Esophagus squamous epithelium (tissue), 5 donors: ENCODE measurements around the gene PLXNB3. TPM values are rescaled to one million over a fixed set of nuclear protein-coding genes. Genes with fewer than 3 reads are reported as not detected.
A peak's percentile ranks its signal among the peaks of the same experiment; 100 is the strongest.

Experiments
- DNase-seq: peaks from one replicate; lab custom pipeline; 2025; lab: John Stamatoyannopoulos, UW
- H3K27ac ChIP-seq, 4 donors: fragments of 200-600 bp; sonication (generic); one replicate each; pipeline ENCODE4 v1.5.1; 2016 to 2019; ENCODE audit warnings: mild to moderate bottlenecking in 1 of 4
- H3K27me3 ChIP-seq, 4 donors: fragments of 200-600 bp; sonication (generic); 1 replicate in 3 of 4; 2 replicates in 1 of 4; pipeline versions ENCODE4 v1.5.1 to v1.6.0; 2017 to 2021; ENCODE audit warnings: antibody characterized with exemption in 1 of 4
- H3K36me3 ChIP-seq, 3 donors: fragments of 200-600 bp; sonication (generic); one replicate each; pipeline ENCODE4 v1.5.1; 2016 to 2019
- H3K4me1 ChIP-seq, 3 donors: fragments of 200-600 bp; sonication (generic); one replicate each; pipeline ENCODE4 v1.5.1; 2017 to 2019
- H3K4me3 ChIP-seq, 4 donors: fragments of 200-600 bp; sonication (generic); 1 replicate in 3 of 4; 2 replicates in 1 of 4; pipeline ENCODE4 v1.5.1; 2016 to 2019; ENCODE audit warnings: mild to moderate bottlenecking in 2 of 4, moderate library complexity in 1 of 4
- H3K9me3 ChIP-seq, 3 donors: fragments of 200-600 bp; sonication (generic); one replicate each; pipeline ENCODE4 v1.5.1; 2016 to 2019
- POLR2A ChIP-seq, 4 donors: fragments of 450-650 bp; IDR thresholded peaks; one replicate each; pipeline ENCODE4 v1.6.1; 2017; ENCODE audit warnings: antibody characterized with exemption in 4 of 4, mild to moderate bottlenecking in 4 of 4, moderate library complexity in 3 of 4
- WGBS, 2 donors: methylation state at CpG; one replicate each; pipeline ENCODE4 v1.1.5; 2018; 5-methylcytosine and 5-hydroxymethylcytosine counted together
- intact Hi-C: fragments of 100-400 bp; cut with DNase I; formaldehyde crosslinking; loops from one replicate; pipeline ENCODE4 v1.15.0; 2022
- total RNA-seq, 4 donors: library from RNA; depleted of rRNA; stranded (reverse); fragments of >200 nt; gene quantifications; one replicate each; pipeline ENCODE4 v1.1.0, GENCODE V29; 2016
- TF ChIP-seq, protein P1 (sequence below), 6 experiments: fragments of 450-650 bp in 4 of 6; fragments of 200-600 bp in 2 of 6; sonication (generic) in 2 of 6; IDR thresholded peaks; one replicate each; pipeline ENCODE4 v1.5.1; 2016 to 2019; ENCODE audit warnings: antibody characterized with exemption in 6 of 6, mild to moderate bottlenecking in 4 of 6, moderate library complexity in 4 of 6
- donor health status: DM: yes; HTN: yes; CAD: no.

PLXNB3 gene
- total RNA-seq, 4 donors from 2014 or later, result 3.2 to 13.4 (median 6.9) TPM

DNA sequence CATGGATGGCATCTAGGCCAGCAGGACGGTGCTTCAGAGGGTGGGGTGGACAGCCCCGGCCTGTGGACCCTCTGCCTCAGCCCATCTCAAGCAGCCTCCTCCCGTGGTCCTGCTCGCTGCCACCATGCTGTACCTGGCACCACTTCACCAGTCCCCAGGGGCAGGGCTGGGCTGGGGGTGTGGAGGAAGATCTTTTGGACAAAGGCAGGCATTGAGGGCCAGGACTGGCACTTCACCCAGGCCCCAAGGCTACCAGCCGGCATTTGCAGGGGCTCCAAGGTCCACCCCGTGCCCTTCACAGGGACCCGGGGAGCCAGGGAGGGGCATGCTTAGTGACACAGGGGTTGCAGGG is 713 bp downstream of the PLXNB3 start:
- intact Hi-C loops, result loop anchor here (5.0 kb wide), 1 partner anchor 183 kb away; no protein-coding TSS in a partner anchor
- TF ChIP-seq POLR2A (IDR thresholded peaks at IDR 0.05), result no peak
- TF ChIP-seq, protein P1, sequence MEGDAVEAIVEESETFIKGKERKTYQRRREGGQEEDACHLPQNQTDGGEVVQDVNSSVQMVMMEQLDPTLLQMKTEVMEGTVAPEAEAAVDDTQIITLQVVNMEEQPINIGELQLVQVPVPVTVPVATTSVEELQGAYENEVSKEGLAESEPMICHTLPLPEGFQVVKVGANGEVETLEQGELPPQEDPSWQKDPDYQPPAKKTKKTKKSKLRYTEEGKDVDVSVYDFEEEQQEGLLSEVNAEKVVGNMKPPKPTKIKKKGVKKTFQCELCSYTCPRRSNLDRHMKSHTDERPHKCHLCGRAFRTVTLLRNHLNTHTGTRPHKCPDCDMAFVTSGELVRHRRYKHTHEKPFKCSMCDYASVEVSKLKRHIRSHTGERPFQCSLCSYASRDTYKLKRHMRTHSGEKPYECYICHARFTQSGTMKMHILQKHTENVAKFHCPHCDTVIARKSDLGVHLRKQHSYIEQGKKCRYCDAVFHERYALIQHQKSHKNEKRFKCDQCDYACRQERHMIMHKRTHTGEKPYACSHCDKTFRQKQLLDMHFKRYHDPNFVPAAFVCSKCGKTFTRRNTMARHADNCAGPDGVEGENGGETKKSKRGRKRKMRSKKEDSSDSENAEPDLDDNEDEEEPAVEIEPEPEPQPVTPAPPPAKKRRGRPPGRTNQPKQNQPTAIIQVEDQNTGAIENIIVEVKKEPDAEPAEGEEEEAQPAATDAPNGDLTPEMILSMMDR (IDR thresholded peaks at IDR 0.05), result no peak
- Histone ChIP-seq H3K4me1 (peaks cover 0 to 34% (median 20%) of the 10 kb centered on the region in 3 donors), H3K9me3 (no peaks in the 10 kb centered on the region), H3K36me3 (no peaks in the 10 kb centered on the region), H3K27ac (peak overlapping the region; percentile 39 to 60 (median 48)), H3K27me3 (no peaks in the 10 kb centered on the region), H3K4me3 (peak overlapping the region in 3 of 4 donors; percentile 26 to 60 (median 37))
- no peak for DNase-seq
- no CpG with 5 or more reads among the region's 7 CpGs for WGBS, 2 donors

DNA sequence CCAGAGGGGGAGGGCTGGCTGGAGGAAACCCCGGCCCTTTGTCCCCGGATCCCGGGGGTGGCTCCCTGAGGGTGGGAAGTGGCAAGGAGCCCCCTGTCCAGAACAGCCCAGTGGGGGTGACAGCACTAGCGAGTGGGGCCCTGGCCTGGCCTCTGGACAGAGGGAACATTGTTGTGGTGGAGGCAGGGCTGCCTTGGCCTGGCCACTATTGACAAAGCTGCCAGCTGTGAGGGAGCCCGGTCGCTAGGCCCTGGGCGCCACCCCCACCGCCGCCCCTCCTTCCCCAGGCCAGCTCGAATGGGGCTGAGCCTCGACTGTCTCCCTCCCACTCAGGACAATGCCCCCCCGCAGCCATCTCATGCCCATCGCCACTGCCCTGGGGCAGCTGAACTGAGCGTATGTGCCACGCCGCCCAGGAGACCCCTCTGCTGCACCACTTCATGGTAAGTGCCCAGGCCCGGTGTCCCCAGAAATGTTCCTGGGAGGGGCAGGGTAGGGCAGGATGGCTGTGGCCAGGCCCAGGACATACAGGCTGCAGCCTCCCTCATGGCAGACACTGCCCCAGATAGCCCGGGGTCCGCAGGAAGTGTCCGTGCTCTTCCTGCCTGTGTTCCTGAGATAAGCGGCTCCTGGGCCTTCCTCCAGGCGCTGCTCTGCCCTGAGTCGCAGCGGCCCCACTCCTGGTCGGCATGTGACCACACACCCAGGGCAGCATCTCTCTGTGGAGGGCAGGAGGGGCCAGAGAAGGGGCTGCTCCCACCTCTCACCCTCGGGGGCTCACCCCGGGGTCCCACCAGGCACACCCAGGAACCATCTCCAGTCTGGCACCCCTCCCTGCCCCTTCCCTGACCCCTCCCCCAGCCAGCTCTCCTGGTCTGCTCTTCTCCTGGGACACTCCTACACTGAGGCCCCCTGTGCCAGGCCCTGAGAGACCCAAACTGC is 1.4 kb downstream of the PLXNB3 start:
- intact Hi-C loops, result loop anchor here (5.0 kb wide), 1 partner anchor 182 kb away; no protein-coding TSS in a partner anchor
- DNase-seq, result no peak
- Histone ChIP-seq H3K9me3 (no peaks in the 10 kb centered on the region), H3K4me1 (peaks cover 0 to 34% (median 20%) of the 10 kb centered on the region in 3 donors), H3K27ac (peak overlapping the region; percentile 30 to 60 (median 47)), H3K27me3 (no peaks in the 10 kb centered on the region), H3K4me3 (peak overlapping the region in 3 of 4 donors; percentile 5 to 60 (median 37)), H3K36me3 (no peaks in the 10 kb centered on the region)
- WGBS, 2 donors, result 40 to 55% methylated on average over 1 to 2 of the region's 27 CpGs
- no peak for TF ChIP-seq POLR2A (IDR thresholded peaks at IDR 0.05)
- TF ChIP-seq, protein P1 (IDR thresholded peaks at IDR 0.05), result no peak

DNA sequence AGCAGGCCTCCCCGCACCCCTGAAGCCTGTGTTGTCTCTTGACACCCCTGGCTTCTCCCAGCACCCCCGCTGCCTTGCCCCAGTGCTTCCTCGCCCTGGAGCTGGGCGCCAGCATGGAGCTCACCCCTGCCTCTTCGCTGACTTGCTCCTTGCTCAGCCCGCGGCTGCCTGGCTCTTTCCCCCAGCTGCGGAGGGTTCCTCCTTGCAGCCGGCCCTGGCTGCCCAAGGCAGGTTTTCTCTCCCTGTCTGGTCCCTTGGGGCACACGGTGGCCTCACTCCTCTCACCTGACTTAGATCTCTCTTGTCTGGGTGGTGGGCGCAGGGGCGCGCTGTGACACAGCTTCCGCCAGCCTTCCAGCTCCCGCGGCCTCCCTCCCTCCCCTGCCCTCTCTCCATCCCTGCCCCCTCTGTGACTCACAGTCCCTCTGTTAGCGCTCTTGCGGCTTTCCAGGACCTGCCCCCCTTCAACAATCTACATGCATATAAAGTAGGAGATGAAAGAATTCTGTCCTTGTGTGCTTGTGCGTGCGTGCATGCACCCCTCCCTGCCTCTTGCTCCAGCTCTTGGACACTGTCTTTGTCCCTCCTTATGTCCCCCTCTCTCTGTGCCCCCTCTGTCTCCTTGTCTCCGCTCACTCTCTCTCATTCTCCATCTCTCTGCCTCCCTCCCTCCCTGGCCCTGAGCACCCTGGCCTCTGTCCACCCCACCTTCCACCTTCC is 2.2 kb downstream of the PLXNB3 start:
- no peak for TF ChIP-seq POLR2A (IDR thresholded peaks at IDR 0.05)
- TF ChIP-seq, protein P1 (IDR thresholded peaks at IDR 0.05), result no peak
- H3K4me1 ChIP-seq, result peaks cover 0 to 34% (median 20%) of the 10 kb centered on the region in 3 donors
- no peaks in the 10 kb centered on the region for H3K36me3 ChIP-seq
- H3K9me3 ChIP-seq, result no peaks in the 10 kb centered on the region
- intact Hi-C loops, result loop anchor here (5.0 kb wide), 1 partner anchor 181 kb away; no protein-coding TSS in a partner anchor
- 12 to 54% methylated on average over 17 to 18 of the region's 21 CpGs for WGBS, 2 donors
- H3K27me3 ChIP-seq, result no peaks in the 10 kb centered on the region
- peak overlapping the region; percentile 30 to 60 (median 47) for H3K27ac ChIP-seq
- DNase-seq, result no peak
- peak overlapping the region in 3 of 4 donors; percentile 5 to 60 (median 9) for H3K4me3 ChIP-seq

- Histone ChIP-seq H3K4me1 (peaks cover 0 to 34% (median 20%) of the 10 kb centered on the region in 3 donors), H3K27me3 (no peaks in the 10 kb centered on the region), H3K36me3 (peaks cover 0 to 5% (median 0%) of the 10 kb centered on the region in 3 donors), H3K27ac (no peak overlapping the region), H3K9me3 (no peaks in the 10 kb centered on the region), H3K4me3 (no peak overlapping the region)
- TF ChIP-seq, protein P1 (IDR thresholded peaks at IDR 0.05), result no peak
- no peak for TF ChIP-seq POLR2A (IDR thresholded peaks at IDR 0.05)
- DNase-seq, result no peak
- intact Hi-C loops, result loop anchor here (5.0 kb wide), 1 partner anchor 180 kb away; no protein-coding TSS in a partner anchor
- WGBS, 2 donors, result 80 to 90% methylated on average over 5 to 20 of the region's 56 CpGs
These were observed 3.0 kb downstream of the PLXNB3 start for GRCh38 chrX:153766871-153767673.
